NCI-H1092 treated with DMSO at 0.1 percent for 48 hours (cell line): ENCODE measurements around the gene UBXN11.
A peak's percentile ranks its signal among the peaks of the same experiment; 100 is the strongest.

Experiments used
- DNase-seq: peaks from one replicate; lab custom pipeline; 2025; lab: John Stamatoyannopoulos, UW

UBXN11 gene

GRCh38 chr1:26285366-26286063, 20.9 kb downstream of the UBXN11 start:
- no peak for DNase-seq

DNA sequence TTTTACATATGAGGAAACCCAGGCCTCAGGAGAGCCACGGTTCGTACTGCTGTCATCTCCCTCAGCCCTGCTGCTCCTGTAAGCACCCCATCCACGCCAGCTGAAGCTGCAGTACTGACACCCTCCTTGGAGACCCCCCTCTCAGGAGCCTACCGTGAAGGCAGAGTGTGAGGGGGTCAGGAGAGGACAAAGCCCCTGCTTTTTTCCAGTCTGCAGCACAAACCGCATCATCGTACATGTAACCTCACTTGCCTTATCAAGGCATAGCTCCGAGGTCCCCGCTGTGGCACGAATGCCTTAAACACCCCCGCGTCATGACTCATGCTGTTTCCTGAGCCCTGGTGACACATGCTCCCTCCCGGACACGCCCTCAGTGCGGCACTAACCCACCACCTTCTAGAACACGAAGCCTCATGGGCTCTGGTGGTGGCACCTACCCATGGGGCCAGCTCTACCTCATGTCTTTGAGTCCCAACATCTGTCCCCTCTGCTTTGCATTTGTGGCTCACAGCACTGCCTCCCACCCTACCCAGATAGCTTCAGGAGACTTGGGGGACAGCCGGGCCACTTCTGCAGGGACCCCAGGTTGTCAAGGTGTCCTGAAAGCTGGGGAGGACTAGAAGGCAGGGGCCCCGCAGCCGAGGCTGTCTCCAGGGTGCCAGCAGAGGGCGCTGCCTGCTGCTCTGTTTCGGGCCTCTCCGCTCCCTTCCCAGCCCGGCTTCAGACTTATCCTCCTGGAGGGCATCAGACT, 21.7 kb downstream of the UBXN11 start:
- DNase-seq = no peak

DNA sequence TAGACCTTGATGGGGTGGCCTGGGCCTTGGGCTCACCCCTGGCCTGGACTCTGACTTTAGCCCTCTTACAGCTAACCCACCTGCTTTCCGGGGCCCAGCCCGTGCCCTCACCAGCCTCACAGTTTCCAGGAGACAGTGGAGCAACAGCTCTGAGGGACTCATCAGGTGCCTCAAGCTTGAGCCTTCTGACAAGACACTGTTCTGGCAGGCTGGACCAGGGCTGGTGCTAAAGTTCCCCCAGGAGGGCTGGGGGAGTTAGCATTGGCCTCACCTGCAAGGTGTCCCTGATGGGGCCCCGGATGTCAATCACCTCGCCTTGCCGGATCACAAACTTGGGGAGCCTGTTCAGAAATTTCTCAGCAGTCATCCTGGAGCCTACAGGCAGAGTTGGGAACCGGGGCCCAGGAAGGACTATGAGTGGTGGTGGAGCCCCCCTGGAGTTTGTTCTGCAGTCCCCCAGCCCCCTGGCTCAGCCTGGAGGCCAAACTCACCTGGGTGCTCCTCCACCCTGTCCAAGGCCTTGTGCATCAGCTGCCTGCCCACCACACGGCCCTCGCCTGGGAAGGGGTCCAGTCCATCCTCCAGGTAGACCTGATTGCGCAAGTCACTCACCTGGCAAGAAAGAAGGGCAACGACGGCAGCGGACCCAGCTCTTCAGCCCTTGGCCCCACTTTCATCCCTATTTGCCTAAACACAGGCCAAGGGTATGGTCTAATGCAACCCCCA, 22.4 kb downstream of the UBXN11 start:
- no peak for DNase-seq

DNA sequence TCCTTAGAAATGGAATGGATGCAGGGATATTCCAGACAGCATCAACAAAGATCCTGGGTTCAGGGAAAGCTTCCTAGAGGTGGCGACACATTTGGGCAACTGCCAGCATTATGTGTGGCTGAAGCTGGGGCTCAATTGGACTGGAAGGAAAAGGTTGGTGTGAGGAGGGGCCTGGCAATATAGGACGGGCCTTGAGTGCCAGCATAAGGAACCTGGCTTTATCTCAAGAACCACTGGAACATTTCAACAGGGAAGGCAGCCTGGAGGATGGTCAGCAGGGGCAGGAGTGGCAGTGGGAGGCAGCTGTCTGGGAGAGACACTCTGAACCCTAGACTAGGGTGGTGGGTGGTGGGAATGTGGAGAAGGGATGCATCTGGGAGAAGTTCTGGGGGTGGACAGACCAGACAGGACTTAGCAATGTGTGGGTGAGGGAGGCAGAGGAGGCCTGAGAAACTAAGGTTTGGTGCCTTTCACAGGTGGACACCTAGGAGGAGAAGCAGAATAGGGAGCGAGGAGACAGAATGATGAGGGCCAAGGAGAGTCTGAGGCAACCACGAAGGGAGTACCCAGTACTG, 23.1 kb downstream of the UBXN11 start:
- no peak for DNase-seq

- no peak for DNase-seq
These were observed 24.0 kb downstream of the UBXN11 start for GRCh38 chr1:26282401-26282918.

DNA sequence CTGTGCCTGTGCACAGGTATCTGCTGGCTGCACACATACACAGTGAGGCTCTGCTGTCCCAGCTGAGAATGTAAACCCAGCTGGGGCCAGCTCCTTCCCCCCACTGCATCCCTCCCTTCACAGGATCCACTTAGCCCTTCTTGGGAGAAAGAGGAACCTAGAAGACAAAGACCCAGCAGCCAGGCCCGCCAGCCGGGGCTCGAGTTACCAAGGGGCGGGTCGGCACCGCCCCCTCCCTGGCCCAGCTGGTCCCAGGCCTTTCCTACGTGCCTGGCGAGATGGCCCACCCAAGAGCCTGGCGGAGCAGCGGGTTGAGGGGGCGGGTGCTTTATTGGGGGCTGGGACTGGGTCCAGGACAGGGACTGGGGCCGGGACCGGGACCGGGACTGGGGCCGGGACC, 24.5 kb downstream of the UBXN11 start:
- no peak for DNase-seq

DNA sequence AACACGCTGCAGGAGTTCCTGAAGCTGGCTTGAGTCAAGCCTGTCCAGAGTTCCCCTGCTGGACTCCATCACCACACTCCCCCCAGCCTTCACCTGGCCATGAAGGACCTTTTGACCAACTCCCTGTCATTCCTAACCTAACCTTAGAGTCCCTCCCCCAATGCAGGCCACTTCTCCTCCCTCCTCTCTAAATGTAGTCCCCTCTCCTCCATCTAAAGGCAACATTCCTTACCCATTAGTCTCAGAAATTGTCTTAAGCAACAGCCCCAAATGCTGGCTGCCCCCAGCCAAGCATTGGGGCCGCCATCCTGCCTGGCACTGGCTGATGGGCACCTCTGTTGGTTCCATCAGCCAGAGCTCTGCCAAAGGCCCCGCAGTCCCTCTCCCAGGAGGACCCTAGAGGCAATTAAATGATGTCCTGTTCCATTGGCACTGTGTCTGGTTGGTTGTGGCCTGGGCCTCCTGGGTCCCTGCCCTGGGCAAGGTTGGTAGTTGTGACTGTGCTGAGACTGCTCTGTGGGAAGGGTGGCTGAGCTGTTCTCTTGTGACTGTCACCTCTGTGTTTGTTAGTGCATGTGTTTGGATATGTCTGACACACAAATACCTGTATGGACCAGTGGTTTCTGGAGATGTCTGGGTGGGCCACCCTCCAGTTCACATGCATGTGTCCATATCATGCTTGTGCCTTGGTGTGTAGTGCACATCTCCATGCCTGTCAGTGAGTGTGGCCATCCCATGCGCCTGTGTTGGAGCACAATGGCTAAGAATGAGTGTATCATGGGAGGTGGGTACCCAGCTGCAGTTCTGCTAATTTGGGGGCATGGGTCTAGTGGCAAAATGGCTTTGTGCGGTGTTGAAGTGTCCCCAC, 25.1 kb downstream of the UBXN11 start:
- DNase-seq = no peak

GRCh38 chr1:26280333-26281042, 25.9 kb downstream of the UBXN11 start:
- no peak for DNase-seq

DNA sequence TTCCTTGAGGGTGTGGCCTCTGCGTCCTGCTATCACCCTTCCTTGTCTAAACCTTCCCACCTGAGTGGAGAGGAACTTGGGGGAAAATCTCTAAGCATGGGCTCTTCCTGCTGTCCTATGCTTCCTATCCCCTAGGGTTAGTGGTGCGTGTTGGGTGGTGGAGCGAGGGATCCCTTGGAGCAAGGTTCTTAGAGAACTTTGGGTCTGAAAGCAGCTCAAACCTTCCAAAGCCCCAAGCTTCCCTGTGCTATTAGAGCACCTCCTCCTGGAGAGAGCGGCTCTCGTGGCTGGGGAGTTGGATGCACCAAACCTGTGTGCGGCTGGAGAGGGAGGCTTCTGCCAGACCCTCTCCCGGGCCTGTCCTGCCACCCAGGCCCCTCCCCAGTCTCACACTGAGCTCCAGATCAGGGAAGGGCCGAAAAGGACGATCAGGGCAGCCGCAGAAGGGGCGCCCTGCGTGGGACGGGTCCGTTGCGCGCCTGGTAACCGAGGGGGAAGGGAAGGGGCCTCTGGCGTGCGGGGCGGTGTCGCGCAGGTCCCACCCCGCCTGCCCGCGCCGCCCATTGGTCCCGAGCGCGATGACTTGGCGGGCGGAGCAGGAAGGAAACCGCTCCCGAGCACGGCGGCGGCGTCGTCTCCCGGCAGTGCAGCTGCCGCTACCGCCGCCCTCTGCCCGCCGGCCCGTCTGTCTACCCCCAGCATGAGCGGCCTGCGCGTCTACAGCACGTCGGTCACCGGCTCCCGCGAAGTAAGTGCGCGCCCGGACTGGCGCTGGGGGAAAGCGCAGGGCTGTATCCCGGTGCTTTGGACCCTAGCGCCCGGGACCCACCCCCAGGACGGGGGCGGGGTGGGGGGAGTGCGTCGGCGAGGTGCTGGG, 26.7 kb downstream of the UBXN11 start, which contains the start of gene SH3BGRL3:
Gene SH3BGRL3, plus strand, starts transcription at position 631 of the 877 bp plus-strand sequence. Its CDS starts 70 bp downstream, at position 701.
- peak; percentile 78 for DNase-seq

DNA sequence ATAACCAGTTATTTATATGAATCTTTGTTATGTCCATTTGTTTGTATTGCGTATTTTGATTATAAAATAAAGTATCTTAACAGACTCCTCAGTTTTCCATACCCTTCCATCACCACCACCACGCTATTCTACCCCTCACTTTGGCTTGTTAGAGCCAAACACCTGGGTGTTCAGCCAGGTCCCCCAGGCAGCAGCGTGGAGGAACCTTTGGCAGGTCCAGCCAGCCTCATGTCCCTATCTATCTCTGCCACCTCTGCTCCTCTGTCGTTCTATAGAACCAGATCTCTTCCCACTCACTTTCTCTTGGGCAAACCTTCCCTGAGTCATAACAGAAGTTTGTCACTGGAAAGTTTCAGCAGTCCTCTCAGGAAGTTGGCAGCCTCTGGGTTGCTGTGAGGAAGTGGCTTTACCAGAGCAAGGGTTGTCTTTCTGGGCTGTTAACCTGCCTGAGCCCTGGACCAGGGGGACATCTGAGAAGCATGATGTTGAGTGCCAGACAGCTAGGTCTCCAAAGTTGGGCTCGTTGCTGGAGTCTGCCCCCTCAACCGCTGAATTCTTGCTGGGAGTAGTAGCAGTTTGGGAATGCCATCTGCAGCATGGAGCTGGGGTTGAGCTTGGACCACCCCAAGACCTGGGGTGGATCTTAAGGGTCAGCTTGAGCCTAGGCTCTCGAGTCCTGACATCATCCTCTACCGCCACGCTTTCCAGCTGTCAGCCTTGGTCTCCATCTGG, 27.5 kb downstream of the UBXN11 start:
- no peak for DNase-seq

GRCh38 chr1:26278303-26278702, 28.1 kb downstream of the UBXN11 start:
- DNase-seq = no peak

GRCh38 chr1:26277719-26278118, 28.7 kb downstream of the UBXN11 start:
- DNase-seq = no peak

- no peak for DNase-seq
These were observed 29.2 kb downstream of the UBXN11 start for GRCh38 chr1:26277261-26277661.

DNA sequence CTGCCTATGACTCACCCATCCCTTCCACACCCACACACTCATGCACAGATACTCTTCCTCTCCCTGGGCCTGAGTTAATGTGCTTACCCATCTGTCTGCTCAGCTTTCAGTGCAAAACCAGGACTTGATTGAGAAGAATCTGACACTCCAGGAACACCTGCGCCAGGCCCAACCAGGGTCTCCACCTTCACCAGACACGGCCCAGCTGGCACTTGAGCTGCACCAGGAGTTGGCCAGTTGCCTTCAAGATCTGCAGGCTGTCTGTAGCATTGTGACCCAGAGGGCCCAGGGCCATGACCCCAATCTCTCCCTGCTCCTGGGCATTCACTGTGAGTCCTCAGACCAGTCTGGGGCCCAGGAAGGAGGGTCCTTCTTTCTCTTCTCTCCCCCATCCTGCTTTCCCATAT, 30.0 kb downstream of the UBXN11 start:
- DNase-seq = no peak

DNA sequence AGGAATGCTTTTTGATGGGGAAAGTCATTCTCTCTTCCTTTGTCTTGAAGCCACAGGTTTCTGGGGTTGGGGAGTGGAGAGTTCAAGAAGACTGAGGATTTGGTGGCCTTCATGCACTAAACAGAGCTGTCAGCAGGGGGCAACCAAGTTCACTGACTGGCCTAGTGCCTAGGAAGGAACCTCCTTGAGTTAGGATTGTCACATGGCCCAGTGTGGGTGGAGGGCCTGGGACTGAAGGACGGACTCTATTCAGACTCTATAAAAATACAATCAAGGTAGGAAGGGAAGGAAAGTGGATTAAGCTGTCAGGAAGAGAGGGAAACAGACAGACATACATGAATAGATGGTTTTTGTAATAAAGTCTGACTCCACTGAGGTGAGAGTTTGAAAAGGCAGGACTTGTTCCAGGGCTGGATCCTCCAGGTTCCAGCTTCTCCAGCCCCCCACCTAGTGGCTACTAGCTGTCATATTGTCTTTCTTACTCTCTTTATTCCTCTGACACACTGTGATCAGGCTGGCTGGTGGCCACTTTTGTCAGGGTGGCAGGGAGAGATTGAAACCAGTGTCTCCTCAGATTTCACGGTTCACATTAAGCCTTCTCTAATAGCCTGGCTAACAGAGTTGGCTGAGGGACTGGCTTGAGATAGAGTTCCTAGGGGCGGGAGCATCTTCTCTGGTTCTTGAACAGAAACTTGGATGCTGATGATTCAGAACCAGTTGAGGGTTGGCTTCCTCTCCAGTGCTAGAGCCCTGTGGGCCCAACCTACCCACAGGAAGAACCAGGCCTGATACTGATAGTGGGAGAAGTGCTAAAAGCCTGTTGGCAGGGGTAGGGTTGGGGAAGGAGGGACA, 30.6 kb downstream of the UBXN11 start:
- peak; percentile 38 for DNase-seq

DNA sequence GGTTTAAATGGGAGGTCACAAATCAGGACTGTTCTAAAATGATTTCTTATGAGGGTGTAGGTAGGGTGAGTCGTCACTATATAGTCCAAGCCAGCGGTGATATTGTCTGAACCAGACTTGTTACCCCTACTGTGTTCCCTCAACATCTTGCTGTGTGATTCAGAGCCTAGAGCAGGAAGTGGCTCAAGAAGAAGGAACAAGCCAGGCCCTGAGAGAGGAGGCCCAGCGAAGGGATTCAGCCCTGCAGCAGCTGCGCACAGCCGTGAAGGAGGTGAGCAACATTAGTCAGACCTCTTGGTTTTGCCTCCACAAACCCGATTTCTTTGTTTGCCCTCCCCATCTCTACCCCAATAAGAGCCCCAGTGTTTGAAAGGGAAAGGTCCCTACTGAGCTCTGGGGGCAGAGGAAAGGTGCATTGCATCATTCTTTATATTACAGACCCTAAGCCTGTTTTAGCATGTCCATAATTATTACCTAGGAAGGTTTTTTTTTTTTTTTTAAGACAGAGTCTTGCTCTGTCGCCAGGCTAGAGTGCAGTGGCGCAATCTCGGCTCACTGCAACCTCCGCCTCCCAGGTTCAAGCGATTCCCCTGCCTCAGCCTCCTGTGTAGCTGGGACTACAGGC, 31.5 kb downstream of the UBXN11 start:
- DNase-seq = no peak

DNA sequence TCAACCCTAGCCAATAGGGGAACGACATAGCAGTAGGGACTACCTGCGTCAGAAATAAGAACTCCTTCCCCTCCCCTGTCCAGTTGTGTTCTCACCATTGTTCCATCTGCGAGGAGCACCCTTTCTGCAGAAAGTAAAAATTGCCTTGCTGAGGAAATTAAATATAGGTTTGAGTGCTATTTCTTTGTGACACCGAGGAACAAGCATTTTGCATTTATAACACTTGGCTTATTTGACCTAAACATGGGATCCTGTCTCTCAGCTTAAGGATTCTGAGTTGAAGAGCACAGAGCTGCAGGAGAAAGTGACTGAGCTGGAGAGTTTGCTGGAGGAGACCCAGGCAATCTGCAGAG, 37.3 kb downstream of the UBXN11 start:
- no peak for DNase-seq
